HL-60 (cell line): ENCODE data around the gene PHACTR3.

Experiments
- DNase-seq, 2 experiments: peaks; one replicate each; pipeline ENCODE4 v3.0.0-alpha.2; 2010 to 2020; ENCODE audit warnings: low read depth in 1 of 2, low spot score in 1 of 2
- H3K27ac ChIP-seq: fragments of 250-450 bp; sonication (Bioruptor Pico); replicated peaks from 2 replicates; pipeline ENCODE4 v1.5.1; 2020; ENCODE audit warnings: mild to moderate bottlenecking, moderate library complexity
- H3K27me3 ChIP-seq: fragments of 250-450 bp; sonication (Bioruptor Pico); 2 replicates; pipeline ENCODE4 v1.5.1; 2021; ENCODE audit warnings: mild to moderate bottlenecking, moderate library complexity; ENCODE audit not compliant: insufficient read depth, poor library complexity, severe bottlenecking
- H3K4me3 ChIP-seq: replicated peaks from 2 replicates; pipeline ENCODE4 v1.5.1; 2011; ENCODE audit warnings: mild to moderate bottlenecking, control low read depth, low read length; ENCODE audit not compliant: insufficient read depth
- GABPA ChIP-seq: IDR thresholded peaks from 2 replicates; pipeline ENCODE4 v1.6.1; 2012; ENCODE audit warnings: low read depth
- POLR2AphosphoS5 ChIP-seq: IDR thresholded peaks from 2 replicates; pipeline ENCODE4 v1.6.1; 2012; ENCODE audit warnings: low read depth
- REST ChIP-seq: IDR thresholded peaks from 2 replicates; pipeline ENCODE4 v1.6.1; 2012; ENCODE audit warnings: low read depth; ENCODE audit not compliant: insufficient replicate concordance
- SPI1 ChIP-seq: IDR thresholded peaks from 2 replicates; pipeline ENCODE4 v1.6.1; 2012; ENCODE audit warnings: low read depth, mild to moderate bottlenecking, borderline replicate concordance
- TF ChIP-seq, protein P1 (sequence below): IDR thresholded peaks from one replicate; pipeline ENCODE4 v1.5.1; 2011; ENCODE audit warnings: low read length, control low read depth, inconsistent platforms; ENCODE audit not compliant: insufficient read depth

The PHACTR3 gene

DNA sequence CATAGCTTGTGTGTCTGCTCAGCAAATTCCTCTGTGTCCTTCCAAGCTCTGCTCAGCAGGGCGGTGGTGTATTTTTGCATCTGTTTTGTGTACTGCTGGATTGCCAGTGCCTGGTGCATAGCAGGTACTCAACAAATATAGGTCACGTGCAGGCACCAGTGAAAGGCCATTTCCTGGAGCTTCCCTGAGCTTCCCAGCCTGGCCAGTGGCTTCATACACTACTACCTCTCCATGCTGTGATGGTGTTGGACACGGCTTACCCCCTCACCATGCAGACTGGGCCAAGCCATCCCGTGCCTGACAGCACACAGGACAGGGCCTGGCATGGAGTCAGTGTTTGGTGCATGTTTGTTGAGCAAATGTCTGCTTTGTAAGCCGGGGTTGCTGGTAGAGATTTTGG, 7.7 kb upstream of the PHACTR3 start:
- DNase-seq = no peak
- Histone ChIP-seq H3K27me3 (peaks cover 6% of the 10 kb centered on the region), H3K27ac (no peak overlapping the region), H3K4me3 (no peak overlapping the region)
- TF ChIP-seq REST (no peak), SPI1 (no peak), POLR2AphosphoS5 (no peak), GABPA (no peak)
- TF ChIP-seq, protein P1, sequence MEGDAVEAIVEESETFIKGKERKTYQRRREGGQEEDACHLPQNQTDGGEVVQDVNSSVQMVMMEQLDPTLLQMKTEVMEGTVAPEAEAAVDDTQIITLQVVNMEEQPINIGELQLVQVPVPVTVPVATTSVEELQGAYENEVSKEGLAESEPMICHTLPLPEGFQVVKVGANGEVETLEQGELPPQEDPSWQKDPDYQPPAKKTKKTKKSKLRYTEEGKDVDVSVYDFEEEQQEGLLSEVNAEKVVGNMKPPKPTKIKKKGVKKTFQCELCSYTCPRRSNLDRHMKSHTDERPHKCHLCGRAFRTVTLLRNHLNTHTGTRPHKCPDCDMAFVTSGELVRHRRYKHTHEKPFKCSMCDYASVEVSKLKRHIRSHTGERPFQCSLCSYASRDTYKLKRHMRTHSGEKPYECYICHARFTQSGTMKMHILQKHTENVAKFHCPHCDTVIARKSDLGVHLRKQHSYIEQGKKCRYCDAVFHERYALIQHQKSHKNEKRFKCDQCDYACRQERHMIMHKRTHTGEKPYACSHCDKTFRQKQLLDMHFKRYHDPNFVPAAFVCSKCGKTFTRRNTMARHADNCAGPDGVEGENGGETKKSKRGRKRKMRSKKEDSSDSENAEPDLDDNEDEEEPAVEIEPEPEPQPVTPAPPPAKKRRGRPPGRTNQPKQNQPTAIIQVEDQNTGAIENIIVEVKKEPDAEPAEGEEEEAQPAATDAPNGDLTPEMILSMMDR = no peak

DNA sequence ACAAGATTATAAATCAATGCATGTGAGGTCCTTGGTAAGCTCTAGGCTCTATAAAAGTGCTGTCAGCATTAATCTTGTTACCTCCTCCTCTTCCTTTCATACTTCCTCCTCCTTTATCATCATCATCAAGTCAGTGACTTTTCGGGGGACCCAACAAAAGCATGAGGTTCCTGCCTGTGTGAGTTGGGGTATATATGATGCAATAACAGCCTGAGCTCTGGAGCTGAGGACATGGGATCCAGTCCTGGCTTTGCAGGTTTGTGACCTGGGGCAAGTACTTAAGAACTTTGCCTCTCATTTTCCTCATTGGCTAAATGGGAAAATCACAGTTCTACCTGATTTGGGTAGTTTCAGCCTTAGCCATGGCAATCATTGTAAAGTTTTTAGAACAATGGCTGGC, 7.1 kb upstream of the PHACTR3 start:
- Histone ChIP-seq H3K27me3 (peaks cover 6% of the 10 kb centered on the region), H3K27ac (no peak overlapping the region), H3K4me3 (no peak overlapping the region)
- no peak for DNase-seq
- TF ChIP-seq REST (no peak), GABPA (no peak), POLR2AphosphoS5 (no peak), SPI1 (no peak)
- TF ChIP-seq, protein P1 = no peak

GRCh38 chr20:59598625-59599310, 5.6 kb upstream of the PHACTR3 start:
- H3K27me3 ChIP-seq = peaks cover 11% of the 10 kb centered on the region
- H3K4me3 ChIP-seq = no peak overlapping the region
- TF ChIP-seq, protein P1 = peak; percentile 57
- TF ChIP-seq REST (no peak), POLR2AphosphoS5 (no peak), SPI1 (no peak), GABPA (no peak)
- peak; percentile 14 to 26 for DNase-seq
- H3K27ac ChIP-seq = no peak overlapping the region
